ENCODE measurements around the gene LAIR2. TPM values are rescaled to one million over a fixed set of nuclear protein-coding genes. Genes with fewer than 3 reads are reported as not detected.

LAIR2 gene
- total RNA-seq, 2 experiments from 2014 or later: 0.62 TPM; not detected in 1

GRCh38 chr19:54470991-54471782, 31.4 kb upstream of the LAIR2 start:
- DNase-seq (peak; percentile 31), ATAC-seq (ENCODE audit: low read depth) (no peak)
- Mint-ChIP-seq H3K36me3 (no peaks in the 10 kb centered on the region), H3K27ac (no peak overlapping the region), H3K9me3 (no peaks in the 10 kb centered on the region), H3K4me1 (peaks cover 3% of the 10 kb centered on the region), H3K27me3 (peaks cover 55% of the 10 kb centered on the region), H3K4me3 (peak overlapping the region; percentile 22)
- POLR2A ChIA-PET: interaction anchor here (0.6 kb wide), 1 partner anchor 242 kb away, joined by 4 read pairs; no protein-coding TSS in a partner anchor

GRCh38 chr19:54473071-54473891, 29.4 kb upstream of the LAIR2 start, which contains the start of gene CDC42EP5:
Gene CDC42EP5, minus strand, starts transcription at chr19:54473296. Its CDS starts 7,749 bp downstream, at chr19:54465547.
- Mint-ChIP-seq H3K9me3 (no peaks in the 10 kb centered on the region), H3K36me3 (no peaks in the 10 kb centered on the region), H3K27ac (no peak within 1 kb of the TSS), H3K4me3 (no peak within 1 kb of the TSS), H3K27me3 (peaks cover 60% of the 10 kb centered on the region), H3K4me1 (peaks cover 3% of the 10 kb centered on the region)
- ATAC-seq (ENCODE audit: low read depth): peak; percentile 26
- DNase-seq: no peak
- POLR2A ChIA-PET: interaction anchor here (1.3 kb wide), 1 partner anchor 25 kb away, joined by 4 read pairs; the partner anchor contains the start of gene LENG8

GRCh38 chr19:54473892-54474372, 28.7 kb upstream of the LAIR2 start:
- POLR2A ChIA-PET: interaction anchor here (1.3 kb wide), 1 partner anchor 25 kb away, joined by 4 read pairs; the partner anchor contains the start of gene LENG8
- peaks cover 57% of the 10 kb centered on the region for H3K27me3 Mint-ChIP-seq
- H3K9me3 Mint-ChIP-seq: no peaks in the 10 kb centered on the region
- ATAC-seq (ENCODE audit: low read depth): peak; percentile 14
- H3K4me1 Mint-ChIP-seq: peaks cover 3% of the 10 kb centered on the region
- no peaks in the 10 kb centered on the region for H3K36me3 Mint-ChIP-seq
- no peak overlapping the region for H3K4me3 Mint-ChIP-seq
- DNase-seq: no peak
- H3K27ac Mint-ChIP-seq: no peak overlapping the region

- Mint-ChIP-seq H3K27ac (no peak overlapping the region), H3K4me3 (no peak overlapping the region), H3K9me3 (no peaks in the 10 kb centered on the region), H3K4me1 (peaks cover 11% of the 10 kb centered on the region), H3K27me3 (peaks cover 48% of the 10 kb centered on the region), H3K36me3 (no peaks in the 10 kb centered on the region)
- POLR2A ChIA-PET: no interaction called here
- no peak for DNase-seq
- ATAC-seq (ENCODE audit: low read depth): no peak
These were observed 26.9 kb upstream of the LAIR2 start for GRCh38 chr19:54475706-54476105.

GRCh38 chr19:54477650-54478049, 25.0 kb upstream of the LAIR2 start:
- Mint-ChIP-seq H3K9me3 (no peaks in the 10 kb centered on the region), H3K4me3 (no peak overlapping the region), H3K4me1 (peaks cover 20% of the 10 kb centered on the region), H3K27me3 (peaks cover 45% of the 10 kb centered on the region), H3K27ac (no peak overlapping the region), H3K36me3 (no peaks in the 10 kb centered on the region)
- ATAC-seq (ENCODE audit: low read depth) (no peak), DNase-seq (no peak)
- POLR2A ChIA-PET: interaction anchor here (0.5 kb wide), 1 partner anchor 391 kb away, joined by 6 read pairs; no protein-coding TSS in a partner anchor

- Mint-ChIP-seq H3K4me3 (no peak overlapping the region), H3K9me3 (no peaks in the 10 kb centered on the region), H3K27me3 (peaks cover 40% of the 10 kb centered on the region), H3K27ac (no peak overlapping the region), H3K4me1 (peaks cover 20% of the 10 kb centered on the region), H3K36me3 (no peaks in the 10 kb centered on the region)
- ATAC-seq (ENCODE audit: low read depth) (peak; percentile 39), DNase-seq (no peak)
- POLR2A ChIA-PET: no interaction called here
These were observed 23.9 kb upstream of the LAIR2 start for GRCh38 chr19:54478677-54479266.

- Mint-ChIP-seq H3K27me3 (peaks cover 42% of the 10 kb centered on the region), H3K36me3 (no peaks in the 10 kb centered on the region), H3K9me3 (no peaks in the 10 kb centered on the region), H3K4me1 (peaks cover 20% of the 10 kb centered on the region), H3K4me3 (no peak overlapping the region), H3K27ac (no peak overlapping the region)
- ATAC-seq (ENCODE audit: low read depth): no peak
- DNase-seq: no peak
- POLR2A ChIA-PET: no interaction called here
These were observed 22.6 kb upstream of the LAIR2 start for GRCh38 chr19:54480051-54480450.

GRCh38 chr19:54481326-54481930, 21.2 kb upstream of the LAIR2 start:
- Mint-ChIP-seq H3K27ac (no peak overlapping the region), H3K9me3 (no peaks in the 10 kb centered on the region), H3K4me3 (no peak overlapping the region), H3K36me3 (no peaks in the 10 kb centered on the region), H3K27me3 (peaks cover 44% of the 10 kb centered on the region), H3K4me1 (peaks cover 20% of the 10 kb centered on the region)
- POLR2A ChIA-PET: interaction anchor here (0.7 kb wide), 2 partner anchors 176 to 869 kb away, joined by 3 to 4 read pairs; no protein-coding TSS in a partner anchor
- peak; percentile 64 for DNase-seq
- ATAC-seq (ENCODE audit: low read depth): peak; percentile 52

- Mint-ChIP-seq H3K27me3 (peaks cover 36% of the 10 kb centered on the region), H3K27ac (no peak overlapping the region), H3K4me1 (peaks cover 20% of the 10 kb centered on the region), H3K36me3 (no peaks in the 10 kb centered on the region), H3K4me3 (peak overlapping the region; percentile 33), H3K9me3 (no peaks in the 10 kb centered on the region)
- no peak for ATAC-seq (ENCODE audit: low read depth)
- POLR2A ChIA-PET: no interaction called here
- DNase-seq: no peak
These were observed 19.7 kb upstream of the LAIR2 start for GRCh38 chr19:54482889-54483288.

- Mint-ChIP-seq H3K27me3 (peaks cover 34% of the 10 kb centered on the region), H3K4me1 (peaks cover 19% of the 10 kb centered on the region), H3K4me3 (no peak overlapping the region), H3K36me3 (no peaks in the 10 kb centered on the region), H3K9me3 (no peaks in the 10 kb centered on the region), H3K27ac (no peak overlapping the region)
- DNase-seq: no peak
- ATAC-seq (ENCODE audit: low read depth): no peak
- POLR2A ChIA-PET: no interaction called here
These were observed 18.2 kb upstream of the LAIR2 start for GRCh38 chr19:54484451-54484850.

- Mint-ChIP-seq H3K36me3 (no peaks in the 10 kb centered on the region), H3K4me1 (peaks cover 12% of the 10 kb centered on the region), H3K27me3 (peaks cover 38% of the 10 kb centered on the region), H3K4me3 (no peak overlapping the region), H3K9me3 (no peaks in the 10 kb centered on the region), H3K27ac (no peak overlapping the region)
- POLR2A ChIA-PET: no interaction called here
- DNase-seq: no peak
- no peak for ATAC-seq (ENCODE audit: low read depth)
These were observed 16.8 kb upstream of the LAIR2 start for GRCh38 chr19:54485851-54486250.

GRCh38 chr19:54489341-54489740, 13.3 kb upstream of the LAIR2 start:
- H3K4me3 Mint-ChIP-seq: no peak overlapping the region
- H3K4me1 Mint-ChIP-seq: no peaks in the 10 kb centered on the region
- H3K27me3 Mint-ChIP-seq: peaks cover 35% of the 10 kb centered on the region
- no peak overlapping the region for H3K27ac Mint-ChIP-seq
- H3K36me3 Mint-ChIP-seq: no peaks in the 10 kb centered on the region
- POLR2A ChIA-PET: no interaction called here
- no peaks in the 10 kb centered on the region for H3K9me3 Mint-ChIP-seq
- DNase-seq: no peak
- no peak for ATAC-seq (ENCODE audit: low read depth)

- H3K27me3 Mint-ChIP-seq: peaks cover 34% of the 10 kb centered on the region
- ATAC-seq (ENCODE audit: low read depth) (no peak), DNase-seq (no peak)
- H3K4me1 Mint-ChIP-seq: no peaks in the 10 kb centered on the region
- no peaks in the 10 kb centered on the region for H3K9me3 Mint-ChIP-seq
- POLR2A ChIA-PET: no interaction called here
- no peak overlapping the region for H3K4me3 Mint-ChIP-seq
- no peak overlapping the region for H3K27ac Mint-ChIP-seq
- no peaks in the 10 kb centered on the region for H3K36me3 Mint-ChIP-seq
These were observed 12.9 kb upstream of the LAIR2 start for GRCh38 chr19:54489766-54490165.

Data from activated naive CD8-positive, alpha-beta T cell treated with anti-CD3 and anti-CD28 coated beads, Interleukin-2, amount 10 ng/mL, durations not matched to agents 7 days and 5 days (primary cell).